GM08714 (cell line): Measurements from ENCODE around the gene PAN2.
"Not testable (repeated sequence)": the region's sequence is repeated elsewhere in the genome, so short reads cannot be mapped to it uniquely, and the experiment has no call there.

ENCODE experiments used
- H3K4me3 ChIP-seq: fragments of 200-500 bp; sonication (Bioruptor generic); 2 replicates; pipeline ENCODE4 v1.5.1; 2014; ENCODE audit warnings: mild to moderate bottlenecking, low read length, inconsistent platforms
- ZNF274 ChIP-seq: IDR thresholded peaks from 2 replicates; pipeline ENCODE4 v1.6.1; 2012; ENCODE audit warnings: mild to moderate bottlenecking, low read depth, low read length

The PAN2 gene

GRCh38 chr12:56307221-56307965, 26.4 kb downstream of the PAN2 start:
- H3K4me3 ChIP-seq, result no peak overlapping the region
- no peak for TF ChIP-seq ZNF274

- TF ChIP-seq ZNF274, result no peak
- no peak overlapping the region for H3K4me3 ChIP-seq
These were observed 28.8 kb downstream of the PAN2 start for GRCh38 chr12:56304872-56305590.

GRCh38 chr12:56304276-56304675, 29.5 kb downstream of the PAN2 start:
- TF ChIP-seq ZNF274, result no peak

GRCh38 chr12:56300644-56301464, 32.9 kb downstream of the PAN2 start:
- TF ChIP-seq ZNF274, result no peak
- peak overlapping the region; percentile 67; the same call in 1 of the 2 replicates for H3K4me3 ChIP-seq

More at GRCh38 chr12:56304276-56304675, 29.5 kb downstream of the PAN2 start:
- no peak overlapping the region for H3K4me3 ChIP-seq

GRCh38 chr12:56299853-56300643, 33.8 kb downstream of the PAN2 start, which contains the start of gene CS:
Gene CS, minus strand, starts transcription at chr12:56300330. Its CDS starts 129 bp downstream, at chr12:56300201.
- H3K4me3 ChIP-seq, result peak within 1 kb of the TSS; percentile 96
- TF ChIP-seq ZNF274, result no peak

- peak overlapping the region; percentile 96 for H3K4me3 ChIP-seq
- no peak for TF ChIP-seq ZNF274
These were observed 34.4 kb downstream of the PAN2 start for GRCh38 chr12:56299308-56299852.

- no peak for TF ChIP-seq ZNF274
- H3K4me3 ChIP-seq, result peak overlapping the region; percentile 96
These were observed 35.0 kb downstream of the PAN2 start for GRCh38 chr12:56298828-56299227.

GRCh38 chr12:56297400-56297799, 36.4 kb downstream of the PAN2 start:
- H3K4me3 ChIP-seq, result no peak overlapping the region
- TF ChIP-seq ZNF274, result no peak

GRCh38 chr12:56296295-56296694, 37.5 kb downstream of the PAN2 start:
- H3K4me3 ChIP-seq, result no peak overlapping the region
- TF ChIP-seq ZNF274, result no peak

GRCh38 chr12:56293795-56294194, 40.0 kb downstream of the PAN2 start:
- no peak for TF ChIP-seq ZNF274
- H3K4me3 ChIP-seq, result no peak overlapping the region

GRCh38 chr12:56288705-56289387, 45.0 kb downstream of the PAN2 start:
- H3K4me3 ChIP-seq, result no peak overlapping the region

GRCh38 chr12:56286044-56286830, 47.6 kb downstream of the PAN2 start:
- H3K4me3 ChIP-seq, result no peak overlapping the region
- no peak for TF ChIP-seq ZNF274

More at GRCh38 chr12:56288705-56289387, 45.0 kb downstream of the PAN2 start:
- TF ChIP-seq ZNF274, result no peak

- H3K4me3 ChIP-seq, result not testable (repeated sequence)
These were observed 49.5 kb downstream of the PAN2 start for GRCh38 chr12:56284263-56284662.
